SK-N-MC (cell line): ENCODE results near the gene KIF5A.

Source experiments
- EZH2 ChIP-seq: fragments of 200-600 bp; sonication (generic); IDR thresholded peaks from one replicate; pipeline ENCODE4 v1.6.1; 2017; ENCODE audit warnings: antibody characterized with exemption
- POLR2AphosphoS5 ChIP-seq: IDR thresholded peaks from 2 replicates; pipeline ENCODE4 v1.6.1; 2012; ENCODE audit warnings: mild to moderate bottlenecking, low read depth, low read length, borderline replicate concordance

DNA sequence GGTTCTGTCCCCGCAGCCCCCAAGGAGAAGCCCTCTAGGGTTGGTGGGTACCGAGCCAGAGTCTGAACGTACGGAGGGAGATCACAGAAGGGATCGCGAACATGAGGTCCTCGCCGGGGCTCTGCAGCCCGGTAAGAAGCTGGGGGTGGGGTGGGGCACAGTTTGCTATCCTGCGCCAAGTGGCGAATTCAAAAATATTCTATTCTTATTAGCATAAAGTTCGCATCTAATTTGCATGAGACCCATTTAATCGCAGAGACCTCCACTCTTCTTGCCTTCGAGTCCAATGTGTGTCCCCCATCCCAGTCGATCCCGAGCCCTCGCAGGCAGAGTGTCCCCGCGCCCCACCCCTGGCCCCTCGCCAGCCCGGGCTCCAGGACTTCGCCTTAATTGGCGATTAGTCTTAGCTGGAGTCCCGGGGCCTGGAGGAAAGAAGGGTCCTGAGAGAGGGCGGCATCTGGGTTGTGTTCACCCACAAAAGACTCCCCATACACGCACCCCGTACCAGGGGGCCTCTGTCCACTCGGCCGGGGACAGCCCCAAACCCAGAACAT, 60.8 kb downstream of the KIF5A start:
- TF ChIP-seq EZH2 (no peak), POLR2AphosphoS5 (no peak)
